Activated naive CD4-positive, alpha-beta T cell treated with anti-CD3 and anti-CD28 coated beads, Interleukin-2, amount 50 U/mL, for 16 hours (primary cell): ENCODE data around the gene DMPK.
"Not testable (repeated sequence)": the region's sequence is repeated elsewhere in the genome, so short reads cannot be mapped to it uniquely, and the experiment has no call there.

ENCODE experiments used
- DNase-seq: peaks from one replicate; pipeline ENCODE4 v3.0.0-alpha.2; 2020

The DMPK gene

GRCh38 chr19:45814851-45815480 lies 32.7 kb upstream of the DMPK start, which contains the start of gene RSPH6A:
Gene RSPH6A (minus strand): TSS chr19:45815308. CDS start chr19:45815176, 132 bp downstream.
- DNase-seq, result no peak

GRCh38 chr19:45814166-45814780 lies 32.0 kb upstream of the DMPK start:
- no peak for DNase-seq

GRCh38 chr19:45812297-45812696 lies 30.0 kb upstream of the DMPK start:
- DNase-seq, result no peak

GRCh38 chr19:45809643-45810159 lies 27.4 kb upstream of the DMPK start:
- no peak for DNase-seq

- DNase-seq, result no peak
These were observed 23.4 kb upstream of the DMPK start for GRCh38 chr19:45805719-45806118.

GRCh38 chr19:45804959-45805230 lies 22.6 kb upstream of the DMPK start:
- DNase-seq, result no peak

GRCh38 chr19:45804140-45804958 lies 22.1 kb upstream of the DMPK start:
- no peak for DNase-seq

GRCh38 chr19:45801603-45802175 lies 19.4 kb upstream of the DMPK start:
- no peak for DNase-seq

- DNase-seq, result no peak
These were observed 17.8 kb upstream of the DMPK start for GRCh38 chr19:45800070-45800553.

GRCh38 chr19:45799541-45799940 lies 17.3 kb upstream of the DMPK start:
- not testable (repeated sequence) for DNase-seq

GRCh38 chr19:45798995-45799517 lies 16.8 kb upstream of the DMPK start:
- peak; percentile 58 for DNase-seq

- DNase-seq, result no peak
These were observed 12.3 kb upstream of the DMPK start for GRCh38 chr19:45794627-45795026.

- DNase-seq, result no peak
These were observed 11.6 kb upstream of the DMPK start for GRCh38 chr19:45793876-45794275.

- DNase-seq, result no peak
These were observed 10.9 kb upstream of the DMPK start for GRCh38 chr19:45793178-45793564.

GRCh38 chr19:45792470-45793177 lies 10.3 kb upstream of the DMPK start, which contains the start of gene DMWD:
Gene DMWD (minus strand): TSS chr19:45792845. CDS start chr19:45792756, 89 bp downstream.
- peak; percentile 100 for DNase-seq

GRCh38 chr19:45791744-45792469 lies 9.6 kb upstream of the DMPK start:
- DNase-seq, result no peak

GRCh38 chr19:45790942-45791341 lies 8.7 kb upstream of the DMPK start:
- DNase-seq, result no peak

GRCh38 chr19:45789035-45789786 lies 6.9 kb upstream of the DMPK start:
- no peak for DNase-seq

- DNase-seq, result no peak
These were observed 4.2 kb upstream of the DMPK start for GRCh38 chr19:45786533-45786894.

GRCh38 chr19:45785781-45786532 lies 3.7 kb upstream of the DMPK start:
- DNase-seq, result no peak
